Heart left ventricle (tissue), 13 donors: Measurements from ENCODE around the gene EREG.

ENCODE experiments used
- POLR2A ChIP-seq, 2 donors: fragments of 450-650 bp; IDR thresholded peaks; one replicate each; pipeline ENCODE4 v1.6.1; 2017; ENCODE audit warnings: antibody characterized with exemption in 2 of 2, mild to moderate bottlenecking in 2 of 2, moderate library complexity in 2 of 2
- TF ChIP-seq, protein P1 (sequence below), 12 donors: fragments of 200-600 bp; sonication (generic) in 4 of 12; IDR thresholded peaks; one replicate each; pipeline versions ENCODE4 v1.5.0 to v1.8.0; 2018 to 2022; ENCODE audit warnings: antibody characterized with exemption in 12 of 12, mild to moderate bottlenecking in 5 of 12
- donor health status: ischemic (EF 13 %, LVEDD 7.1; RV severe dilation, severe dysfunction).
- donor health status: DM: no; HTN: yes; CAD: no.
- donor health status: DM: no; HTN: no; CAD: no.
- donor health status: ischemic (EF 25% LVEDD 6.9; RV normal size, moderate dysfunction).
- donor health status: ischemic (EF 25% LVEDD 5.7; RV mildly dilated, moderate dysfunction).
- donor health status: ischemic (EF 35%, LVEDD 5.7; RV mildly dilated, moderate dysfunction).
- donor health status: nonischemic (EF 11% LVEDD 7.7; RV severe dilation, severe dysfunction).
- donor health status: DM: yes; HTN: yes; CAD: no.
- donor health status: PGD.
- donor health status: ischemic (EF 29% LVEDD 5.4; RV normal size, mild dysfunction).
- donor health status: nonischemic (EF 23%, LVEDD 6.1; RV moderate dilation, normal function).

GRCh38 chr4:74391890-74392475, 27.0 kb downstream of the EREG start:
- TF ChIP-seq, protein P1, sequence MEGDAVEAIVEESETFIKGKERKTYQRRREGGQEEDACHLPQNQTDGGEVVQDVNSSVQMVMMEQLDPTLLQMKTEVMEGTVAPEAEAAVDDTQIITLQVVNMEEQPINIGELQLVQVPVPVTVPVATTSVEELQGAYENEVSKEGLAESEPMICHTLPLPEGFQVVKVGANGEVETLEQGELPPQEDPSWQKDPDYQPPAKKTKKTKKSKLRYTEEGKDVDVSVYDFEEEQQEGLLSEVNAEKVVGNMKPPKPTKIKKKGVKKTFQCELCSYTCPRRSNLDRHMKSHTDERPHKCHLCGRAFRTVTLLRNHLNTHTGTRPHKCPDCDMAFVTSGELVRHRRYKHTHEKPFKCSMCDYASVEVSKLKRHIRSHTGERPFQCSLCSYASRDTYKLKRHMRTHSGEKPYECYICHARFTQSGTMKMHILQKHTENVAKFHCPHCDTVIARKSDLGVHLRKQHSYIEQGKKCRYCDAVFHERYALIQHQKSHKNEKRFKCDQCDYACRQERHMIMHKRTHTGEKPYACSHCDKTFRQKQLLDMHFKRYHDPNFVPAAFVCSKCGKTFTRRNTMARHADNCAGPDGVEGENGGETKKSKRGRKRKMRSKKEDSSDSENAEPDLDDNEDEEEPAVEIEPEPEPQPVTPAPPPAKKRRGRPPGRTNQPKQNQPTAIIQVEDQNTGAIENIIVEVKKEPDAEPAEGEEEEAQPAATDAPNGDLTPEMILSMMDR (IDR thresholded peaks at IDR 0.05): no peak
- TF ChIP-seq POLR2A (IDR thresholded peaks at IDR 0.05): no peak
